AG04450 (cell line): ENCODE data around the gene PXMP4. TPM values are rescaled to one million over a fixed set of nuclear protein-coding genes. Genes with fewer than 3 reads are reported as not detected.

Experiments used
- CTCF ChIA-PET: fragments of 300-600, 350-600 bp; formaldehyde crosslinking; extraction: SDS; loops from one replicate; lab custom pipeline; 2022; ENCODE audit warnings: antibody characterized with exemption, inconsistent platforms; lab: Charles Lee
- POLR2A ChIA-PET: fragments of 350-600 bp; formaldehyde crosslinking; extraction: SDS; loops from one replicate; lab custom pipeline; 2021; ENCODE audit warnings: antibody characterized with exemption, inconsistent platforms; lab: Yijun Ruan, JAX
- DNase-seq: peaks from one replicate; pipeline ENCODE4 v3.0.0-alpha.2; 2011; ENCODE audit warnings: low read depth, low spot score
- H3K27ac ChIP-seq: one replicate; pipeline ENCODE4 v1.5.1; 2012; ENCODE audit warnings: low read depth, low read length, control low read depth
- H3K27me3 ChIP-seq: one replicate; pipeline ENCODE4 v1.6.0; 2012; ENCODE audit warnings: low read length; ENCODE audit not compliant: control insufficient read depth, insufficient read depth
- H3K4me3 ChIP-seq: 2 replicates; pipeline ENCODE4 v1.5.1; 2011; ENCODE audit warnings: mild to moderate bottlenecking, low read depth, low read length, control low read depth
- H3K9me3 ChIP-seq: 2 replicates; pipeline ENCODE4 v1.5.1; 2012; ENCODE audit warnings: low read length; ENCODE audit not compliant: control insufficient read depth, insufficient read depth
- CTCF ChIP-seq: IDR thresholded peaks from 2 replicates; pipeline ENCODE4 v1.5.1; 2011; ENCODE audit warnings: low read depth, low read length, control low read depth, inconsistent platforms
- polyA plus RNA-seq: library from polyadenylated mRNA; depleted of rRNA; stranded (reverse); fragments of >200 nt; gene quantifications from 2 replicates; pipeline ENCODE4 v1.2.3, GENCODE V29; 2011

Gene PXMP4
- polyA plus RNA-seq, 1 experiment, result 6.0 TPM

- Histone ChIP-seq H3K4me3 (no peak overlapping the region), H3K27ac (no peak overlapping the region), H3K27me3 (no peaks in the 10 kb centered on the region), H3K9me3 (no peaks in the 10 kb centered on the region; the same call in 1 of the 2 replicates)
- no peak for TF ChIP-seq CTCF
- CTCF ChIA-PET, result interaction anchor here (0.7 to 2.4 kb wide), 11 partner anchors 7 to 460 kb away, joined by 3 to 15 read pairs (median 3); partner anchors contain the start of gene SNTA1
- POLR2A ChIA-PET, result interaction anchor here (0.6 to 2.2 kb wide), 4 partner anchors 13 to 234 kb away, joined by 3 to 10 read pairs (median 4); partner anchors contain the start of gene CBFA2T2
- DNase-seq, result no peak
Measured at GRCh38 chr20:33668466-33669155, 51.5 kb downstream of the PXMP4 start.

GRCh38 chr20:33667676-33668465 is 52.2 kb downstream of the PXMP4 start:
- H3K9me3 ChIP-seq, result no peaks in the 10 kb centered on the region
- no peak for DNase-seq
- H3K27ac ChIP-seq, result peak overlapping the region; percentile 21
- peak overlapping the region; percentile 61 for H3K4me3 ChIP-seq
- H3K27me3 ChIP-seq, result no peaks in the 10 kb centered on the region
- CTCF ChIA-PET, result interaction anchor here (0.7 to 2.4 kb wide), 13 partner anchors 8 to 461 kb away, joined by 3 to 15 read pairs (median 4); partner anchors contain the start of gene SNTA1
- POLR2A ChIA-PET, result interaction anchor here (0.6 to 2.2 kb wide), 6 partner anchors 12 to 233 kb away, joined by 3 to 10 read pairs (median 4); partner anchors contain the start of gene CBFA2T2
- peak; percentile 84 for TF ChIP-seq CTCF

GRCh38 chr20:33667245-33667675 is 52.9 kb downstream of the PXMP4 start:
- ChIA-PET CTCF (interaction anchor here (1.0 to 2.4 kb wide), 7 partner anchors 13 to 463 kb away, joined by 3 to 9 read pairs (median 4); no protein-coding TSS in a partner anchor), POLR2A (interaction anchor here (0.6 to 2.2 kb wide), 6 partner anchors 14 to 696 kb away, joined by 3 to 10 read pairs (median 4); partner anchors contain the start of genes CBFA2T2 and ITCH)

More at GRCh38 chr20:33667245-33667675, 52.9 kb downstream of the PXMP4 start:
- Histone ChIP-seq H3K27ac (peak overlapping the region; percentile 21), H3K27me3 (no peaks in the 10 kb centered on the region), H3K9me3 (no peaks in the 10 kb centered on the region), H3K4me3 (peak overlapping the region; percentile 61)
- DNase-seq, result no peak
- no peak for TF ChIP-seq CTCF
